Bronchus fibroblast of lung (primary cell): Measurements from ENCODE around the gene LYPD1. TPM values are rescaled to one million over a fixed set of nuclear protein-coding genes. Genes with fewer than 3 reads are reported as not detected.

Experiments
- total RNA-seq: library from RNA; depleted of rRNA; stranded (reverse); fragments of >200 nt; gene quantifications from 2 replicates; pipeline ENCODE4 v1.2.3, GENCODE V29; 2015

LYPD1 gene, protein sequence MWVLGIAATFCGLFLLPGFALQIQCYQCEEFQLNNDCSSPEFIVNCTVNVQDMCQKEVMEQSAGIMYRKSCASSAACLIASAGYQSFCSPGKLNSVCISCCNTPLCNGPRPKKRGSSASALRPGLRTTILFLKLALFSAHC
- 0.34 and 1.2 TPM in 2 replicates for total RNA-seq

DNA sequence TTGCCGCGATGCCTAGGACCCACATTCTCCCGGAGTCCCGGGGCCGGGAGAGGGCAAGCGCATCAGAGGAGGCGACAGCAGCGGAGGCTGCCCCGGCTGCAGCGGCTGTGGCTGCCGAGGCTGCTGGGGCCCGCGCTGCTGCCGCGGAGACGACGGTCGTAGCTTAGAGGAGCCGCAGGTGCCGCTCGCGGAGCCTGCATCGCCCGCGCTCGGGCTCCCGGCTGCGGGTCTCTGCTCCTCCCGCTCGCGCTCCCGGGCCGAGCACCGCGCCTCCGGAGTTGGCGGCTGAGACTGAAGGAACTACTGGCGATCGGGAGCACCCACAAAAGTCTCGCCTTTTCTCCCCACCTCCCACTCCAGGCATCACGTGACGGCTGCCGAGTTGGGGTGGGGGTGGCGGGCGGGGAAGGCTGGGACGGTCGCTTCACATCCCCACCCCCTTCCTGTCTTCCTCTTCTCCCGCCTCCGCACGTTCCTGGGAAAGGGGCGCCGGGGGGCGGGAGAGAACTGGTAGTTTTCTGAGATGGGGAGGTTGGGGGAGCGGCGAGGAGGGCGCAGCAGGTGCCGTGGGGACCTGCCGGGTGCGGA is at the start of gene LYPD1:
LYPD1 (minus strand) TSS at position 298 of the 588 bp plus-strand sequence; CDS start at position 25, 273 bp downstream.

